H1 (cell line): ENCODE results near the gene BNIP2. TPM values are rescaled to one million over a fixed set of nuclear protein-coding genes. Genes with fewer than 3 reads are reported as not detected.
A peak's percentile ranks its signal among the peaks of the same experiment; 100 is the strongest.

ENCODE experiments used
- CTCF ChIA-PET: fragments of 300-600 bp; sonication (Branson Sonifier 250); formaldehyde crosslinking; loops from one replicate; lab custom pipeline; 2021; ENCODE audit not compliant: partially characterized antibody; lab: Charles Lee
- POLR2A ChIA-PET: fragments of 300-600 bp; sonication (Branson Sonifier 250); formaldehyde crosslinking; loops from one replicate; lab custom pipeline; 2021; ENCODE audit warnings: inconsistent platforms; ENCODE audit not compliant: partially characterized antibody; lab: Charles Lee
- DNase-seq, 2 experiments: peaks; one replicate each; pipeline versions ENCODE4 v3.0.0 to v3.0.0-alpha.2; 2010 to 2022; ENCODE audit warnings: low spot score in 2 of 2, low read depth in 1 of 2, mixed read lengths in 1 of 2
- FAIRE-seq: peaks from 2 replicates; lab custom pipeline; 2011; peaks lifted over from hg19 to GRCh38; lab: Jason Lieb, UNC
- H2AFZ ChIP-seq: 2 replicates; pipeline ENCODE4 v1.8.1; 2012; ENCODE audit warnings: low read length, inconsistent platforms
- H2AK5ac ChIP-seq: 2 replicates; pipeline ENCODE4 v1.6.1; 2013; ENCODE audit warnings: low read depth, low read length
- H2BK120ac ChIP-seq: replicated peaks from 2 replicates; pipeline ENCODE3; 2013; ENCODE audit warnings: low read depth, low read length, inconsistent platforms
- H2BK12ac ChIP-seq: 2 replicates; pipeline ENCODE4 v1.6.1; 2013; ENCODE audit warnings: low read depth, low read length
- H2BK15ac ChIP-seq: 2 replicates; pipeline ENCODE4 v1.6.1; 2013; ENCODE audit warnings: low read length
- H2BK20ac ChIP-seq: 2 replicates; pipeline ENCODE4 v1.6.1; 2013; ENCODE audit warnings: low read length
- H2BK5ac ChIP-seq: 2 replicates; pipeline ENCODE4 v1.6.1; 2013; ENCODE audit warnings: low read depth, low read length
- H3K14ac ChIP-seq: 2 replicates; pipeline ENCODE4 v1.6.1; 2013; ENCODE audit warnings: inconsistent platforms; ENCODE audit not compliant: insufficient read length
- H3K18ac ChIP-seq: 2 replicates; pipeline ENCODE4 v1.6.1; 2013; ENCODE audit warnings: low read length; ENCODE audit errors: extremely low read depth
- H3K23ac ChIP-seq: 2 replicates; pipeline ENCODE4 v1.6.1; 2013; ENCODE audit warnings: inconsistent platforms; ENCODE audit not compliant: insufficient read length
- H3K23me2 ChIP-seq: 2 replicates; pipeline ENCODE4 v1.6.1; 2013; ENCODE audit warnings: low read depth, low read length
- H3K27ac ChIP-seq: 2 replicates; pipeline ENCODE4 v1.6.1; 2011; ENCODE audit warnings: low read depth, low read length, inconsistent platforms
- H3K27me3 ChIP-seq, 4 experiments: replicated peaks in 1 of 4; 1 replicate in 1 of 4; 2 replicates in 3 of 4; pipeline versions ENCODE4 v1.6.1 to v1.8.1; 2011 to 2013; ENCODE audit warnings: low read length in 3 of 4, mild to moderate bottlenecking in 3 of 4, inconsistent platforms in 2 of 4, mixed read lengths in 2 of 4, moderate library complexity in 1 of 4; ENCODE audit not compliant: control insufficient read depth in 3 of 4, insufficient read depth in 3 of 4; ENCODE audit errors: extremely low read depth in 1 of 4
- H3K36me3 ChIP-seq, 4 experiments: 2 replicates each; pipeline versions ENCODE4 v1.6.1 to v1.8.1; 2011 to 2013; ENCODE audit warnings: mild to moderate bottlenecking in 4 of 4, low read length in 3 of 4, moderate library complexity in 2 of 4, control low read depth in 1 of 4, inconsistent platforms in 1 of 4; ENCODE audit not compliant: insufficient read depth in 4 of 4, control insufficient read depth in 2 of 4
- H3K4ac ChIP-seq: replicated peaks from 2 replicates; pipeline ENCODE3; 2013; ENCODE audit warnings: low read length, low read depth, mixed read lengths, inconsistent platforms; ENCODE audit not compliant: insufficient read length
- H3K4me1 ChIP-seq, 4 experiments: replicated peaks in 1 of 4; 1 replicate in 1 of 4; 2 replicates in 3 of 4; pipeline versions ENCODE4 v1.6.1 to v1.8.1; 2011 to 2013; ENCODE audit warnings: low read length in 3 of 4, inconsistent platforms in 2 of 4, mixed read lengths in 1 of 4; ENCODE audit not compliant: insufficient read depth in 4 of 4, control insufficient read depth in 3 of 4
- H3K4me2 ChIP-seq, 2 experiments: 2 replicates each; pipeline versions ENCODE4 v1.6.1 to v1.8.1; 2011 to 2013; ENCODE audit warnings: low read depth in 2 of 2, low read length in 2 of 2, control low read depth in 1 of 2, inconsistent platforms in 1 of 2, mild to moderate bottlenecking in 1 of 2; ENCODE audit not compliant: insufficient read depth in 1 of 2
- H3K4me3 ChIP-seq, 4 experiments: fragments of 200-600, 300-600 bp in 1 of 4; sonication (generic), shearing (Covaris generic), sonication (Bioruptor Twin) in 1 of 4; 2 replicates each; pipeline versions ENCODE4 v1.5.1 to v1.8.1; 2011 to 2016; ENCODE audit warnings: low read length in 4 of 4, low read depth in 3 of 4, control low read depth in 2 of 4, inconsistent platforms in 2 of 4, mild to moderate bottlenecking in 2 of 4, mixed read lengths in 1 of 4, moderate library complexity in 1 of 4; ENCODE audit not compliant: insufficient read depth in 2 of 4; ENCODE audit errors: extremely low read depth in 1 of 4
- H3K56ac ChIP-seq: replicated peaks from 2 replicates; pipeline ENCODE3; 2013; ENCODE audit warnings: low read depth, mild to moderate bottlenecking, mixed read lengths, low read length, inconsistent platforms; ENCODE audit not compliant: insufficient read length
- H3K79me1 ChIP-seq: 2 replicates; pipeline ENCODE4 v1.6.1; 2013; ENCODE audit warnings: low read depth, low read length, control low read depth
- H3K79me2 ChIP-seq, 2 experiments: 2 replicates each; pipeline versions ENCODE4 v1.6.1 to v1.8.1; 2012 to 2013; ENCODE audit warnings: low read length in 2 of 2, mild to moderate bottlenecking in 2 of 2, inconsistent platforms in 1 of 2; ENCODE audit not compliant: insufficient read depth in 2 of 2, control insufficient read depth in 1 of 2
- H3K9ac ChIP-seq, 4 experiments: replicated peaks in 1 of 4; 1 replicate in 1 of 4; 2 replicates in 3 of 4; pipeline versions ENCODE4 v1.6.1 to v1.8.1; 2011 to 2013; ENCODE audit warnings: low read depth in 3 of 4, low read length in 3 of 4, control low read depth in 2 of 4, mild to moderate bottlenecking in 2 of 4, moderate library complexity in 2 of 4, inconsistent platforms in 1 of 4; ENCODE audit errors: extremely low read depth in 1 of 4
- H3K9me3 ChIP-seq, 2 experiments: 2 replicates each; pipeline versions ENCODE4 v1.6.1 to v1.8.1; 2012 to 2013; ENCODE audit warnings: mild to moderate bottlenecking in 2 of 2, moderate library complexity in 2 of 2, control low read depth in 1 of 2, inconsistent platforms in 1 of 2, low read depth in 1 of 2, low read length in 1 of 2, mixed read lengths in 1 of 2; ENCODE audit not compliant: insufficient read depth in 2 of 2
- H4K20me1 ChIP-seq, 2 experiments: replicated peaks in 1 of 2; 2 replicates each; pipeline versions ENCODE3 to v1.8.1; 2011 to 2013; ENCODE audit warnings: inconsistent platforms in 2 of 2, low read length in 2 of 2, mild to moderate bottlenecking in 1 of 2; ENCODE audit not compliant: insufficient read depth in 2 of 2, control insufficient read depth in 1 of 2
- H4K5ac ChIP-seq: 2 replicates; pipeline ENCODE4 v1.6.1; 2013; ENCODE audit warnings: low read length, low read depth, mixed read lengths, inconsistent platforms; ENCODE audit not compliant: insufficient read length
- H4K8ac ChIP-seq: 2 replicates; pipeline ENCODE4 v1.8.0; 2013; ENCODE audit warnings: mild to moderate bottlenecking, moderate library complexity, low read length, inconsistent platforms; ENCODE audit not compliant: insufficient read depth; ENCODE audit errors: extremely low read depth
- H4K91ac ChIP-seq: replicated peaks from 2 replicates; pipeline ENCODE3; 2013; ENCODE audit warnings: low read length, mixed read lengths, inconsistent platforms; ENCODE audit not compliant: insufficient read length
- ATF3 ChIP-seq: IDR thresholded peaks from 2 replicates; pipeline ENCODE4 v1.6.1; 2011; ENCODE audit warnings: low read depth, mild to moderate bottlenecking, low read length; ENCODE audit not compliant: insufficient read depth
- FOSL1 ChIP-seq: IDR thresholded peaks from 2 replicates; pipeline ENCODE4 v1.6.1; 2011; ENCODE audit warnings: mild to moderate bottlenecking, low read depth, low read length, moderate library complexity; ENCODE audit not compliant: insufficient read depth
- PHF8 ChIP-seq: fragments of 200-600 bp; sonication (generic); conservative IDR thresholded peaks from 2 replicates; pipeline ENCODE4 v1.7.1; 2012; ENCODE audit warnings: low read depth, mild to moderate bottlenecking, inconsistent platforms, low read length, moderate library complexity
- POLR2AphosphoS5 ChIP-seq: IDR thresholded peaks from 2 replicates; pipeline ENCODE4 v1.6.1; 2011; ENCODE audit warnings: low read depth, low read length
- SAP30 ChIP-seq: fragments of 300-600 bp; sonication (generic); IDR thresholded peaks from 2 replicates; pipeline ENCODE4 v1.7.1; 2012; ENCODE audit warnings: low read length, moderate library complexity, mild to moderate bottlenecking, inconsistent platforms; ENCODE audit not compliant: insufficient read depth, insufficient replicate concordance
- SIN3A ChIP-seq, 2 experiments: IDR thresholded peaks in 1 of 2; conservative IDR thresholded peaks in 1 of 2; 2 replicates each; pipeline ENCODE4 v1.6.1; 2011 to 2012; ENCODE audit warnings: low read length in 2 of 2, improper control_type of control experiment in 1 of 2, low read depth in 1 of 2, mild to moderate bottlenecking in 1 of 2
- TAF1 ChIP-seq: IDR thresholded peaks from 2 replicates; pipeline ENCODE4 v1.6.1; 2011; ENCODE audit warnings: mild to moderate bottlenecking, low read depth, low read length
- TBP ChIP-seq: IDR thresholded peaks from 2 replicates; pipeline ENCODE4 v1.6.1; 2011; ENCODE audit warnings: low read depth, low read length, improper control_type of control experiment
- USF2 ChIP-seq: IDR thresholded peaks from 2 replicates; pipeline ENCODE4 v1.6.1; 2011; ENCODE audit warnings: low read length, improper control_type of control experiment
- WGBS, 2 experiments: shearing (Covaris generic) in 1 of 2; methylation state at CpG; one replicate each; pipeline versions ENCODE4 v1.1.6 to v1.1.7; 2013 to 2015; ENCODE audit warnings: low lambda C conversion rate in 2 of 2, mixed read lengths in 2 of 2, inconsistent platforms in 1 of 2, low coverage in 1 of 2, missing lambda C conversion rate in 1 of 2; ENCODE audit not compliant: insufficient replicate concordance in 2 of 2, insufficient coverage in 1 of 2, insufficient read length in 1 of 2; ENCODE audit errors: extremely low coverage in 1 of 2, missing lambda C conversion rate in 1 of 2; 5-methylcytosine and 5-hydroxymethylcytosine counted together
- polyA plus RNA-seq, 7 experiments: library from polyadenylated mRNA; depleted of rRNA in 3 of 7; stranded (reverse) in 5 of 7; unstranded in 2 of 7; fragments of >200 nt in 5 of 7; fragments of 200-250 nt in 2 of 7; gene quantifications; 1 replicate in 5 of 7; 2 replicates in 1 of 7; 4 replicates in 1 of 7; pipeline versions ENCODE4 v1.2.1 to v1.2.3, GENCODE V29; 2011 to 2013; ENCODE audit warnings: missing spikeins in 2 of 7, mixed read lengths in 2 of 7
- total RNA-seq: library from RNA; stranded (reverse); fragmentation: NEBNext Ultra II Directional; extraction: Animal tissue kit (Norgen Biotek cat#: 25700); gene quantifications from 2 replicates; pipeline ENCODE4 v1.2.1, GENCODE V29; 2021

Gene BNIP2
- total and polyA plus RNA-seq, 2 of the 8 experiments (the other 6 are each of a cell fraction or from before 2014, with no cell fraction given): 11.8 to 40.6 TPM

- FAIRE-seq (no peak), DNase-seq (peak; percentile 84 to 93)
- Histone ChIP-seq H3K9ac (peak within 1 kb of the TSS; percentile 66 to 91 (median 84)), H3K4me1 (peaks cover 0 to 7% (median 0%) of the 10 kb centered on the region in 4 experiments; a peak in 1 of 7 replicates), H3K56ac (no peak within 1 kb of the TSS), H4K91ac (no peak within 1 kb of the TSS), H3K79me1 (peaks cover 17% of the 10 kb centered on the region), H2BK12ac (no peak within 1 kb of the TSS), H2AK5ac (no peak within 1 kb of the TSS), H4K5ac (peak within 1 kb of the TSS; percentile 48), H2AFZ (no peak within 1 kb of the TSS), H3K4ac (no peak within 1 kb of the TSS), H3K27ac (peak within 1 kb of the TSS; percentile 41), H3K18ac (peak within 1 kb of the TSS; percentile 71; the same call in 1 of the 2 replicates), H3K14ac (peak within 1 kb of the TSS; percentile 22), H3K9me3 (peaks cover 0 to 3% of the 10 kb centered on the region in 2 experiments; a peak in 1 of 4 replicates), H3K27me3 (no peaks in the 10 kb centered on the region), H2BK120ac (no peak within 1 kb of the TSS), H2BK5ac (peak within 1 kb of the TSS; percentile 71; the same call in 1 of the 2 replicates), H4K20me1 (peaks cover 2 to 3% of the 10 kb centered on the region in 2 experiments), H3K79me2 (peaks cover 24 to 49% of the 10 kb centered on the region in 2 experiments), H4K8ac (peak within 1 kb of the TSS; percentile 92; the same call in 1 of the 2 replicates), H3K23ac (no peak within 1 kb of the TSS), H2BK15ac (no peak within 1 kb of the TSS), H2BK20ac (no peak within 1 kb of the TSS), H3K4me2 (peak within 1 kb of the TSS; percentile 64 to 66), H3K23me2 (peaks cover 5% of the 10 kb centered on the region), H3K4me3 (peak within 1 kb of the TSS; percentile 84 to 95 (median 90)), H3K36me3 (peaks cover 0 to 31% (median 8%) of the 10 kb centered on the region in 4 experiments; a peak in 4 of 8 replicates)
- POLR2A ChIA-PET: interaction anchor here (0.7 to 1.8 kb wide), 10 partner anchors 11 to 331 kb away, joined by 3 to 9 read pairs (median 4); partner anchors contain the start of gene BNIP2
- WGBS, 2 experiments: 2% methylated on average over 41 of the region's 59 CpGs; no CpG with 5 or more reads in 1 of the 2 experiments
- CTCF ChIA-PET: interaction anchor here (0.9 to 1.2 kb wide), 3 partner anchors 8 to 124 kb away, joined by 3 to 10 read pairs (median 4); no protein-coding TSS in a partner anchor
- TF ChIP-seq SAP30 (no peak), TBP (peak; percentile 83), ATF3 (no peak), TAF1 (peak; percentile 95), SIN3A (conservative IDR thresholded peaks at IDR 0.05 in 1 of 2, IDR thresholded peaks at IDR 0.05 in 1 of 2; ENCODE audit: low read depth in 1 of 2, low read length in 2 of 2) (no peak; a peak in 1 of 4 replicates), PHF8 (peak; percentile 93), USF2 (no peak), FOSL1 (no peak), POLR2AphosphoS5 (peak; percentile 83)
Observed at GRCh38 chr15:59656897-59657634, 32.1 kb downstream of the BNIP2 start, which contains the start of gene GTF2A2. TSS of gene GTF2A2 (minus strand) at chr15:59657515. CDS start at chr15:59652277, 5,238 bp downstream.
